ENCODE data around the gene LANCL3. TPM values are rescaled to one million over a fixed set of nuclear protein-coding genes. Genes with fewer than 3 reads are reported as not detected.

The LANCL3 gene
- total RNA-seq, 1 experiment from 2014 or later, result 0.48 TPM

DNA sequence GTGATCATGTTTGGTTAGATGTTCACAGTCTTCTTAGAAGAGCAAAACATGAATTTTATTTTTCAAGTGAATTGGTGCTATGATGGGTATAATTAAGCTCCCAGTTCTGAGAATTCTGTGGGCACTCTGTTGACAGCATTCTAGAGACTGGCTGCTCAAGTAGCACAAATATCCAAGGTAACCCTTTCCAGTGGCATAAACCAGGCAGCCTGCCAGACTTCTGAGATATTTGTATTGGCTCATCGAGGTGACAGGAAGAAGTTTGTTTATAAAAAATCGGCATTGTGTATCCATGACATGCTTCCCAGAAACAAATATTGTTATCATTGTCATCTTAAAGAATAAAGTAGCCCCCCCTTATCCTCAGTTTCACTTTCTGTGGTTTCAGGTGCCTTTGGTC lies 28.3 kb downstream of the LANCL3 start (continued):
- TF ChIP-seq NR1H2 (CRISPR knock-in tag; IDR thresholded peaks at IDR 0.05), result no peak
- no peak for TF ChIP-seq CDX4 (CRISPR knock-in tag; IDR thresholded peaks at IDR 0.05; ENCODE audit: borderline replicate concordance)
- no peak for TF ChIP-seq ZNF219 (CRISPR knock-in tag; IDR thresholded peaks at IDR 0.05; ENCODE audit: borderline replicate concordance)
- TF ChIP-seq, protein P1, sequence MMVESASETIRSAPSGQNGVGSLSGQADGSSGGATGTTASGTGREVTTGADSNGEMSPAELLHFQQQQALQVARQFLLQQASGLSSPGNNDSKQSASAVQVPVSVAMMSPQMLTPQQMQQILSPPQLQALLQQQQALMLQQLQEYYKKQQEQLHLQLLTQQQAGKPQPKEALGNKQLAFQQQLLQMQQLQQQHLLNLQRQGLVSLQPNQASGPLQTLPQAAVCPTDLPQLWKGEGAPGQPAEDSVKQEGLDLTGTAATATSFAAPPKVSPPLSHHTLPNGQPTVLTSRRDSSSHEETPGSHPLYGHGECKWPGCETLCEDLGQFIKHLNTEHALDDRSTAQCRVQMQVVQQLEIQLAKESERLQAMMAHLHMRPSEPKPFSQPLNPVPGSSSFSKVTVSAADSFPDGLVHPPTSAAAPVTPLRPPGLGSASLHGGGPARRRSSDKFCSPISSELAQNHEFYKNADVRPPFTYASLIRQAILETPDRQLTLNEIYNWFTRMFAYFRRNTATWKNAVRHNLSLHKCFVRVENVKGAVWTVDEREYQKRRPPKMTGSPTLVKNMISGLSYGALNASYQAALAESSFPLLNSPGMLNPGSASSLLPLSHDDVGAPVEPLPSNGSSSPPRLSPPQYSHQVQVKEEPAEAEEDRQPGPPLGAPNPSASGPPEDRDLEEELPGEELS (CRISPR knock-in tag; IDR thresholded peaks at IDR 0.05), result no peak
- no peak for TF ChIP-seq STAT6 (CRISPR knock-in tag; conservative IDR thresholded peaks at IDR 0.05; ENCODE audit: low read depth)

DNA sequence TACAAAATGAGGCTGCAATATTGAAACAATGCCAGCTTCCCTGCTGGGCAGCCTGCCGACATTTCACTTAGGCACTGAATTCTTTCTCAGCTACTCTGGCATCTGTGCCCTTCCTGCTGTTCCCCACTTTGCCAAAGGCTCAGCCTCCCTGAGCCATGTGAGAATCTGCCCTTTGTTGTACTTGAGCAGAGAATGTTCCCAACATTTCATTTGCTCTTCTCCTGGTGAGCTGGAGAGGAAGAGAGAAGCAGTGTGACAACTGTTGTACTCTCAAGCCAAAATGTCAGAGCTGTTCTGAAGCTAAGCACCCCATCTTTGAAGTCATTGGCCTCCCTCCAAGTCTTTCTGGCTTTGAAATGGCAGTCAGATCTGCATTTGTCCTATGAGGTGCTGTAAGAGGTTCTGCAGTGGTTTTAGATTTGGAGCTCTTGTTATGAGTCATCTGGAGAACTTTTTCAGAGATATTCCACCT lies 32.5 kb downstream of the LANCL3 start:
- ChIA-PET CTCF (no interaction called here), POLR2A (no interaction called here)
- Mint-ChIP-seq H3K36me3 (no peaks in the 10 kb centered on the region), H3K4me3 (no peak overlapping the region), H3K27ac (no peak overlapping the region; the same call in 1 of the 2 replicates), H3K27me3 (ENCODE audit: low read depth) (no peaks in the 10 kb centered on the region; the same call in 1 of the 2 replicates), H3K9me3 (no peaks in the 10 kb centered on the region), H3K4me1 (peaks cover 22% of the 10 kb centered on the region)
- no peak for ATAC-seq
- TF ChIP-seq TEAD1 (CRISPR knock-in tag; IDR thresholded peaks at IDR 0.05) (no peak), ATF1 (CRISPR knock-in tag; IDR thresholded peaks at IDR 0.05) (no peak), MYBL2 (CRISPR knock-in tag; IDR thresholded peaks at IDR 0.05) (no peak), HMGXB4 (CRISPR knock-in tag; IDR thresholded peaks at IDR 0.05) (no peak), ZBTB21 (CRISPR knock-in tag; IDR thresholded peaks at IDR 0.05; ENCODE audit: borderline replicate concordance) (no peak), HMGA2 (CRISPR knock-in tag; IDR thresholded peaks at IDR 0.05) (no peak), ZNF671 (CRISPR knock-in tag; IDR thresholded peaks at IDR 0.05) (no peak), ZNF512 (CRISPR knock-in tag; IDR thresholded peaks at IDR 0.05; ENCODE audit: borderline replicate concordance) (no peak)
- TF ChIP-seq, protein P1 (CRISPR knock-in tag; IDR thresholded peaks at IDR 0.05), result no peak
- no peak for DNase-seq (ENCODE audit: low spot score)

Data from WTC11 (cell line).